Erythroblast (primary cell): Measurements from ENCODE around the gene GSTM1.
"Not testable (repeated sequence)": the region's sequence is repeated elsewhere in the genome, so short reads cannot be mapped to it uniquely, and the experiment has no call there.

Experiments
- GATA1 ChIP-seq: IDR thresholded peaks from 2 replicates; pipeline ENCODE4 v1.6.1; 2011; ENCODE audit warnings: low read depth, mild to moderate bottlenecking, control low read depth, low read length, moderate library complexity
- POLR2A ChIP-seq: IDR thresholded peaks from 2 replicates; pipeline ENCODE4 v1.6.1; 2011; ENCODE audit warnings: mild to moderate bottlenecking, low read length

DNA sequence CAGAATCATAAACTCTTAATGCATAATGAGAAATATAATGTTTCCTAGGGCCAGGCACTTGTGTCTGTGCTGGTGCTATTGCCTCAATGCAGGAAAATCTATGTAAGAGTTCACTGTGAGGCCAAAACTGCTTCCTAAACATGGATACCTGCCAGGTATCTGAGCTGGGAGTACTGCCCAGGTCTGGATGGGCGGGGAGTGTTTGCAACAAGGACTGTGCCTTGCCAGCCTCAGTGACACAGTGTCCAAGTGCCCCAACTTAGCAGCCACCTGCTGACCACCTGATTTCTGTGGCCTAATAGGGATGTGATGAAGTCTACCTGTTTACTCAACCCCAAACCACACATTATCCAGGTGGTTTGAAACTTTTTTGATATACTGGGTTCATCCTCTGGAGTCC lies 2.2 kb upstream of the GSTM1 start:
- TF ChIP-seq POLR2A, GATA1: not testable (repeated sequence)
